ENCODE measurements around the gene METTL25B.

DNA sequence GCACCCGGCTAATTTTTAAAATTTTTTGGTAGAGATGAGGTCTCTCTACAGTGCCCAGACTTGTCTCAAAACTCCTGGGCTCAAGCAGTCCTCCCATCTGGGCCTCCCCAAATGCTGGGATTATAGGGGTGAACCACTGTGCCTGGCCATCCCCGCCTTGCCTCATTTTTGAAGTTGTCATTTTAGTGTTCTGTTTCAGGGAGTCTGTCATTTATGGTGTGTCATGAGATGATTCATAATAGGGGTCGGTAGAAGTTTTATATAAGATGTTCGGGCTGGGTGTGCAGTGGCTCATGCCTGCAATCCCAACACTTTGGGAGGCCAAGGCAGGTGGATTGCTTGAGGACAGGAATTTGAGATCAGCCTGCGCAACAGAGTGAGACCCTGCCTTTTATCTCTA is 47.5 kb downstream of the METTL25B start:
- TF ChIP-seq, protein P1, sequence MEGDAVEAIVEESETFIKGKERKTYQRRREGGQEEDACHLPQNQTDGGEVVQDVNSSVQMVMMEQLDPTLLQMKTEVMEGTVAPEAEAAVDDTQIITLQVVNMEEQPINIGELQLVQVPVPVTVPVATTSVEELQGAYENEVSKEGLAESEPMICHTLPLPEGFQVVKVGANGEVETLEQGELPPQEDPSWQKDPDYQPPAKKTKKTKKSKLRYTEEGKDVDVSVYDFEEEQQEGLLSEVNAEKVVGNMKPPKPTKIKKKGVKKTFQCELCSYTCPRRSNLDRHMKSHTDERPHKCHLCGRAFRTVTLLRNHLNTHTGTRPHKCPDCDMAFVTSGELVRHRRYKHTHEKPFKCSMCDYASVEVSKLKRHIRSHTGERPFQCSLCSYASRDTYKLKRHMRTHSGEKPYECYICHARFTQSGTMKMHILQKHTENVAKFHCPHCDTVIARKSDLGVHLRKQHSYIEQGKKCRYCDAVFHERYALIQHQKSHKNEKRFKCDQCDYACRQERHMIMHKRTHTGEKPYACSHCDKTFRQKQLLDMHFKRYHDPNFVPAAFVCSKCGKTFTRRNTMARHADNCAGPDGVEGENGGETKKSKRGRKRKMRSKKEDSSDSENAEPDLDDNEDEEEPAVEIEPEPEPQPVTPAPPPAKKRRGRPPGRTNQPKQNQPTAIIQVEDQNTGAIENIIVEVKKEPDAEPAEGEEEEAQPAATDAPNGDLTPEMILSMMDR (conservative IDR thresholded peaks at IDR 0.05; ENCODE audit: low read depth, low read length), result no peak
- TF ChIP-seq POLR2A (IDR thresholded peaks at IDR 0.05; ENCODE audit: low read depth, low read length) (no peak), RFX5 (IDR thresholded peaks at IDR 0.05; ENCODE audit: low read depth, low read length) (no peak), CEBPB (IDR thresholded peaks at IDR 0.05; ENCODE audit: low read depth, low read length) (no peak), MXI1 (IDR thresholded peaks at IDR 0.05; ENCODE audit: borderline replicate concordance, low read depth, low read length) (no peak), MAFK (IDR thresholded peaks at IDR 0.05; ENCODE audit: low read depth, low read length) (no peak)
- TF ChIP-seq, protein P2, sequence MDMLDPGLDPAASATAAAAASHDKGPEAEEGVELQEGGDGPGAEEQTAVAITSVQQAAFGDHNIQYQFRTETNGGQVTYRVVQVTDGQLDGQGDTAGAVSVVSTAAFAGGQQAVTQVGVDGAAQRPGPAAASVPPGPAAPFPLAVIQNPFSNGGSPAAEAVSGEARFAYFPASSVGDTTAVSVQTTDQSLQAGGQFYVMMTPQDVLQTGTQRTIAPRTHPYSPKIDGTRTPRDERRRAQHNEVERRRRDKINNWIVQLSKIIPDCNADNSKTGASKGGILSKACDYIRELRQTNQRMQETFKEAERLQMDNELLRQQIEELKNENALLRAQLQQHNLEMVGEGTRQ (IDR thresholded peaks at IDR 0.05; ENCODE audit: low read depth, low read length), result no peak
- TF ChIP-seq, protein P3, sequence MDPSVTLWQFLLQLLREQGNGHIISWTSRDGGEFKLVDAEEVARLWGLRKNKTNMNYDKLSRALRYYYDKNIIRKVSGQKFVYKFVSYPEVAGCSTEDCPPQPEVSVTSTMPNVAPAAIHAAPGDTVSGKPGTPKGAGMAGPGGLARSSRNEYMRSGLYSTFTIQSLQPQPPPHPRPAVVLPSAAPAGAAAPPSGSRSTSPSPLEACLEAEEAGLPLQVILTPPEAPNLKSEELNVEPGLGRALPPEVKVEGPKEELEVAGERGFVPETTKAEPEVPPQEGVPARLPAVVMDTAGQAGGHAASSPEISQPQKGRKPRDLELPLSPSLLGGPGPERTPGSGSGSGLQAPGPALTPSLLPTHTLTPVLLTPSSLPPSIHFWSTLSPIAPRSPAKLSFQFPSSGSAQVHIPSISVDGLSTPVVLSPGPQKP (IDR thresholded peaks at IDR 0.05; ENCODE audit: borderline replicate concordance, low read depth, low read length), result no peak

Data from IMR-90 (cell line).